H1 (cell line): ENCODE results near the gene CSN1S1. TPM values are rescaled to one million over a fixed set of nuclear protein-coding genes. Genes with fewer than 3 reads are reported as not detected.

Source experiments
- CTCF ChIA-PET: fragments of 300-600 bp; sonication (Branson Sonifier 250); formaldehyde crosslinking; loops from one replicate; lab custom pipeline; 2021; ENCODE audit not compliant: partially characterized antibody; lab: Charles Lee
- POLR2A ChIA-PET: fragments of 300-600 bp; sonication (Branson Sonifier 250); formaldehyde crosslinking; loops from one replicate; lab custom pipeline; 2021; ENCODE audit warnings: inconsistent platforms; ENCODE audit not compliant: partially characterized antibody; lab: Charles Lee
- DNase-seq, 2 experiments: peaks; one replicate each; pipeline versions ENCODE4 v3.0.0 to v3.0.0-alpha.2; 2010 to 2022; ENCODE audit warnings: low spot score in 2 of 2, low read depth in 1 of 2, mixed read lengths in 1 of 2
- FAIRE-seq: peaks from 2 replicates; lab custom pipeline; 2011; peaks lifted over from hg19 to GRCh38; lab: Jason Lieb, UNC
- H2AFZ ChIP-seq: 2 replicates; pipeline ENCODE4 v1.8.1; 2012; ENCODE audit warnings: low read length, inconsistent platforms
- H2AK5ac ChIP-seq: 2 replicates; pipeline ENCODE4 v1.6.1; 2013; ENCODE audit warnings: low read depth, low read length
- H2BK120ac ChIP-seq: replicated peaks from 2 replicates; pipeline ENCODE3; 2013; ENCODE audit warnings: low read depth, low read length, inconsistent platforms
- H2BK12ac ChIP-seq: 2 replicates; pipeline ENCODE4 v1.6.1; 2013; ENCODE audit warnings: low read depth, low read length
- H2BK15ac ChIP-seq: 2 replicates; pipeline ENCODE4 v1.6.1; 2013; ENCODE audit warnings: low read length
- H2BK20ac ChIP-seq: 2 replicates; pipeline ENCODE4 v1.6.1; 2013; ENCODE audit warnings: low read length
- H2BK5ac ChIP-seq: 2 replicates; pipeline ENCODE4 v1.6.1; 2013; ENCODE audit warnings: low read depth, low read length
- H3K14ac ChIP-seq: 2 replicates; pipeline ENCODE4 v1.6.1; 2013; ENCODE audit warnings: inconsistent platforms; ENCODE audit not compliant: insufficient read length
- H3K18ac ChIP-seq: 2 replicates; pipeline ENCODE4 v1.6.1; 2013; ENCODE audit warnings: low read length; ENCODE audit errors: extremely low read depth
- H3K23ac ChIP-seq: 2 replicates; pipeline ENCODE4 v1.6.1; 2013; ENCODE audit warnings: inconsistent platforms; ENCODE audit not compliant: insufficient read length
- H3K23me2 ChIP-seq: 2 replicates; pipeline ENCODE4 v1.6.1; 2013; ENCODE audit warnings: low read depth, low read length
- H3K27ac ChIP-seq: 2 replicates; pipeline ENCODE4 v1.6.1; 2011; ENCODE audit warnings: low read depth, low read length, inconsistent platforms
- H3K27me3 ChIP-seq, 4 experiments: replicated peaks in 1 of 4; 1 replicate in 1 of 4; 2 replicates in 3 of 4; pipeline versions ENCODE4 v1.6.1 to v1.8.1; 2011 to 2013; ENCODE audit warnings: low read length in 3 of 4, mild to moderate bottlenecking in 3 of 4, inconsistent platforms in 2 of 4, mixed read lengths in 2 of 4, moderate library complexity in 1 of 4; ENCODE audit not compliant: control insufficient read depth in 3 of 4, insufficient read depth in 3 of 4; ENCODE audit errors: extremely low read depth in 1 of 4
- H3K36me3 ChIP-seq, 4 experiments: 2 replicates each; pipeline versions ENCODE4 v1.6.1 to v1.8.1; 2011 to 2013; ENCODE audit warnings: mild to moderate bottlenecking in 4 of 4, low read length in 3 of 4, moderate library complexity in 2 of 4, control low read depth in 1 of 4, inconsistent platforms in 1 of 4; ENCODE audit not compliant: insufficient read depth in 4 of 4, control insufficient read depth in 2 of 4
- H3K4ac ChIP-seq: replicated peaks from 2 replicates; pipeline ENCODE3; 2013; ENCODE audit warnings: low read length, low read depth, mixed read lengths, inconsistent platforms; ENCODE audit not compliant: insufficient read length
- H3K4me1 ChIP-seq, 4 experiments: replicated peaks in 1 of 4; 1 replicate in 1 of 4; 2 replicates in 3 of 4; pipeline versions ENCODE4 v1.6.1 to v1.8.1; 2011 to 2013; ENCODE audit warnings: low read length in 3 of 4, inconsistent platforms in 2 of 4, mixed read lengths in 1 of 4; ENCODE audit not compliant: insufficient read depth in 4 of 4, control insufficient read depth in 3 of 4
- H3K4me2 ChIP-seq, 2 experiments: 2 replicates each; pipeline versions ENCODE4 v1.6.1 to v1.8.1; 2011 to 2013; ENCODE audit warnings: low read depth in 2 of 2, low read length in 2 of 2, control low read depth in 1 of 2, inconsistent platforms in 1 of 2, mild to moderate bottlenecking in 1 of 2; ENCODE audit not compliant: insufficient read depth in 1 of 2
- H3K4me3 ChIP-seq, 4 experiments: fragments of 200-600, 300-600 bp in 1 of 4; sonication (generic), shearing (Covaris generic), sonication (Bioruptor Twin) in 1 of 4; 2 replicates each; pipeline versions ENCODE4 v1.5.1 to v1.8.1; 2011 to 2016; ENCODE audit warnings: low read length in 4 of 4, low read depth in 3 of 4, control low read depth in 2 of 4, inconsistent platforms in 2 of 4, mild to moderate bottlenecking in 2 of 4, mixed read lengths in 1 of 4, moderate library complexity in 1 of 4; ENCODE audit not compliant: insufficient read depth in 2 of 4; ENCODE audit errors: extremely low read depth in 1 of 4
- H3K56ac ChIP-seq: replicated peaks from 2 replicates; pipeline ENCODE3; 2013; ENCODE audit warnings: low read depth, mild to moderate bottlenecking, mixed read lengths, low read length, inconsistent platforms; ENCODE audit not compliant: insufficient read length
- H3K79me1 ChIP-seq: 2 replicates; pipeline ENCODE4 v1.6.1; 2013; ENCODE audit warnings: low read depth, low read length, control low read depth
- H3K79me2 ChIP-seq, 2 experiments: 2 replicates each; pipeline versions ENCODE4 v1.6.1 to v1.8.1; 2012 to 2013; ENCODE audit warnings: low read length in 2 of 2, mild to moderate bottlenecking in 2 of 2, inconsistent platforms in 1 of 2; ENCODE audit not compliant: insufficient read depth in 2 of 2, control insufficient read depth in 1 of 2
- H3K9ac ChIP-seq, 4 experiments: replicated peaks in 1 of 4; 1 replicate in 1 of 4; 2 replicates in 3 of 4; pipeline versions ENCODE4 v1.6.1 to v1.8.1; 2011 to 2013; ENCODE audit warnings: low read depth in 3 of 4, low read length in 3 of 4, control low read depth in 2 of 4, mild to moderate bottlenecking in 2 of 4, moderate library complexity in 2 of 4, inconsistent platforms in 1 of 4; ENCODE audit errors: extremely low read depth in 1 of 4
- H3K9me3 ChIP-seq, 2 experiments: 2 replicates each; pipeline versions ENCODE4 v1.6.1 to v1.8.1; 2012 to 2013; ENCODE audit warnings: mild to moderate bottlenecking in 2 of 2, moderate library complexity in 2 of 2, control low read depth in 1 of 2, inconsistent platforms in 1 of 2, low read depth in 1 of 2, low read length in 1 of 2, mixed read lengths in 1 of 2; ENCODE audit not compliant: insufficient read depth in 2 of 2
- H4K20me1 ChIP-seq, 2 experiments: replicated peaks in 1 of 2; 2 replicates each; pipeline versions ENCODE3 to v1.8.1; 2011 to 2013; ENCODE audit warnings: inconsistent platforms in 2 of 2, low read length in 2 of 2, mild to moderate bottlenecking in 1 of 2; ENCODE audit not compliant: insufficient read depth in 2 of 2, control insufficient read depth in 1 of 2
- H4K5ac ChIP-seq: 2 replicates; pipeline ENCODE4 v1.6.1; 2013; ENCODE audit warnings: low read length, low read depth, mixed read lengths, inconsistent platforms; ENCODE audit not compliant: insufficient read length
- H4K8ac ChIP-seq: 2 replicates; pipeline ENCODE4 v1.8.0; 2013; ENCODE audit warnings: mild to moderate bottlenecking, moderate library complexity, low read length, inconsistent platforms; ENCODE audit not compliant: insufficient read depth; ENCODE audit errors: extremely low read depth
- H4K91ac ChIP-seq: replicated peaks from 2 replicates; pipeline ENCODE3; 2013; ENCODE audit warnings: low read length, mixed read lengths, inconsistent platforms; ENCODE audit not compliant: insufficient read length
- CHD2 ChIP-seq: IDR thresholded peaks from 2 replicates; pipeline ENCODE4 v1.6.1; 2012; ENCODE audit warnings: low read length, improper control_type of control experiment
- HDAC2 ChIP-seq, 2 experiments: fragments of 300-600 bp in 1 of 2; sonication (generic) in 1 of 2; IDR thresholded peaks; 2 replicates each; pipeline ENCODE4 v1.6.1; 2011 to 2012; ENCODE audit warnings: low read depth in 2 of 2, low read length in 2 of 2, mild to moderate bottlenecking in 2 of 2, moderate library complexity in 2 of 2, borderline replicate concordance in 1 of 2, inconsistent platforms in 1 of 2
- SUZ12 ChIP-seq: fragments of 200-600 bp; sonication (generic); IDR thresholded peaks from 2 replicates; pipeline ENCODE4 v1.6.1; 2012; ENCODE audit warnings: mild to moderate bottlenecking, inconsistent platforms, low read length, moderate library complexity, mixed read lengths
- WGBS, 2 experiments: shearing (Covaris generic) in 1 of 2; methylation state at CpG; one replicate each; pipeline versions ENCODE4 v1.1.6 to v1.1.7; 2013 to 2015; ENCODE audit warnings: low lambda C conversion rate in 2 of 2, mixed read lengths in 2 of 2, inconsistent platforms in 1 of 2, low coverage in 1 of 2, missing lambda C conversion rate in 1 of 2; ENCODE audit not compliant: insufficient replicate concordance in 2 of 2, insufficient coverage in 1 of 2, insufficient read length in 1 of 2; ENCODE audit errors: extremely low coverage in 1 of 2, missing lambda C conversion rate in 1 of 2; 5-methylcytosine and 5-hydroxymethylcytosine counted together
- polyA plus RNA-seq, 7 experiments: library from polyadenylated mRNA; depleted of rRNA in 3 of 7; stranded (reverse) in 5 of 7; unstranded in 2 of 7; fragments of >200 nt in 5 of 7; fragments of 200-250 nt in 2 of 7; gene quantifications; 1 replicate in 5 of 7; 2 replicates in 1 of 7; 4 replicates in 1 of 7; pipeline versions ENCODE4 v1.2.1 to v1.2.3, GENCODE V29; 2011 to 2013; ENCODE audit warnings: missing spikeins in 2 of 7, mixed read lengths in 2 of 7
- total RNA-seq: library from RNA; stranded (reverse); fragmentation: NEBNext Ultra II Directional; extraction: Animal tissue kit (Norgen Biotek cat#: 25700); gene quantifications from 2 replicates; pipeline ENCODE4 v1.2.1, GENCODE V29; 2021

CSN1S1 gene
- total and polyA plus RNA-seq, 2 of the 8 experiments (the other 6 are each of a cell fraction or from before 2014, with no cell fraction given): not detected

GRCh38 chr4:69974631-69975030, 43.8 kb downstream of the CSN1S1 start:
- H3K9ac ChIP-seq: no peak overlapping the region
- no peak overlapping the region for H3K56ac ChIP-seq
- no peaks in the 10 kb centered on the region for H3K23me2 ChIP-seq
- DNase-seq: no peak
- FAIRE-seq: no peak
- H2AK5ac ChIP-seq: no peak overlapping the region
- no peaks in the 10 kb centered on the region for H3K79me2 ChIP-seq
- no peaks in the 10 kb centered on the region for H3K36me3 ChIP-seq
- WGBS, 2 experiments: 94% methylated on average over 1 of the region's 1 CpG; no CpG with 5 or more reads in 1 of the 2 experiments
- no peaks in the 10 kb centered on the region for H3K4me1 ChIP-seq
- no peak overlapping the region for H4K8ac ChIP-seq
- H2BK12ac ChIP-seq: no peak overlapping the region
- POLR2A ChIA-PET: no interaction called here
- no peak overlapping the region for H3K18ac ChIP-seq
- H4K91ac ChIP-seq: no peak overlapping the region
- no peak overlapping the region for H2BK20ac ChIP-seq
- H2BK120ac ChIP-seq: no peak overlapping the region
- no peak overlapping the region for H3K23ac ChIP-seq
- H4K20me1 ChIP-seq: no peaks in the 10 kb centered on the region
- no peak overlapping the region for H3K4me2 ChIP-seq
- H3K27ac ChIP-seq: no peak overlapping the region
- no peak overlapping the region for H2BK5ac ChIP-seq
- H3K14ac ChIP-seq: no peak overlapping the region
- H4K5ac ChIP-seq: no peak overlapping the region
- no peak overlapping the region for H2BK15ac ChIP-seq
- H3K4me3 ChIP-seq: no peak overlapping the region
- TF ChIP-seq HDAC2 (IDR thresholded peaks at IDR 0.05; ENCODE audit: borderline replicate concordance in 1 of 2, low read depth in 2 of 2, low read length in 2 of 2) (no peak), SUZ12 (no peak), CHD2 (no peak)
- no peaks in the 10 kb centered on the region for H3K79me1 ChIP-seq
- H3K27me3 ChIP-seq: no peaks in the 10 kb centered on the region
- H2AFZ ChIP-seq: no peak overlapping the region
- no peak overlapping the region for H3K4ac ChIP-seq
- CTCF ChIA-PET: no interaction called here
- no peaks in the 10 kb centered on the region for H3K9me3 ChIP-seq
